Ishikawa (cell line): ENCODE results near the gene FADS2.

Experiments used
- CEBPB ChIP-seq: IDR thresholded peaks from 2 replicates; pipeline ENCODE4 v1.6.1; 2012
- CREB1 ChIP-seq: IDR thresholded peaks from 2 replicates; pipeline ENCODE4 v1.6.1; 2012; ENCODE audit warnings: low read depth
- EP300 ChIP-seq: IDR thresholded peaks from 2 replicates; pipeline ENCODE4 v1.6.1; 2012; ENCODE audit warnings: borderline replicate concordance
- RAD21 ChIP-seq: IDR thresholded peaks from 2 replicates; pipeline ENCODE4 v1.6.1; 2012; ENCODE audit warnings: low read depth
- TAF1 ChIP-seq: IDR thresholded peaks from 2 replicates; pipeline ENCODE4 v1.6.1; 2012; ENCODE audit warnings: low read depth, mild to moderate bottlenecking
- TCF12 ChIP-seq: IDR thresholded peaks from 2 replicates; pipeline ENCODE4 v1.6.1; 2012; ENCODE audit warnings: low read depth
- TEAD4 ChIP-seq: IDR thresholded peaks from 2 replicates; pipeline ENCODE4 v1.6.1; 2012
- ZBTB7A ChIP-seq: IDR thresholded peaks from 2 replicates; pipeline ENCODE4 v1.6.1; 2012; ENCODE audit warnings: low read depth
- TF ChIP-seq, protein P1 (sequence below): IDR thresholded peaks from 2 replicates; pipeline ENCODE4 v1.6.1; 2012

GRCh38 chr11:61882879-61883278, 54.8 kb downstream of the FADS2 start:
- TF ChIP-seq ZBTB7A (no peak), CEBPB (no peak), TAF1 (no peak), CREB1 (no peak), TCF12 (no peak), TEAD4 (no peak), EP300 (no peak), RAD21 (no peak)
- TF ChIP-seq, protein P1, sequence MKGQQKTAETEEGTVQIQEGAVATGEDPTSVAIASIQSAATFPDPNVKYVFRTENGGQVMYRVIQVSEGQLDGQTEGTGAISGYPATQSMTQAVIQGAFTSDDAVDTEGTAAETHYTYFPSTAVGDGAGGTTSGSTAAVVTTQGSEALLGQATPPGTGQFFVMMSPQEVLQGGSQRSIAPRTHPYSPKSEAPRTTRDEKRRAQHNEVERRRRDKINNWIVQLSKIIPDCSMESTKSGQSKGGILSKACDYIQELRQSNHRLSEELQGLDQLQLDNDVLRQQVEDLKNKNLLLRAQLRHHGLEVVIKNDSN = no peak
